CD4-positive, alpha-beta T cell treated with Interleukin-4 for 4 hours (primary cell): ENCODE measurements around the gene UBIAD1.

Source experiments
- DNase-seq: peaks from one replicate; pipeline ENCODE4 v3.0.0-alpha.2; 2020

UBIAD1 gene

GRCh38 chr1:11314959-11315358 is 42.0 kb downstream of the UBIAD1 start:
- DNase-seq: no peak

- no peak for DNase-seq
Observed at GRCh38 chr1:11316701-11317100, 43.7 kb downstream of the UBIAD1 start.

- DNase-seq: no peak
Observed at GRCh38 chr1:11318982-11319381, 46.0 kb downstream of the UBIAD1 start.

GRCh38 chr1:11320153-11320936 is 47.3 kb downstream of the UBIAD1 start:
- peak; percentile 10 for DNase-seq

GRCh38 chr1:11321656-11322491 is 48.9 kb downstream of the UBIAD1 start:
- DNase-seq: no peak

- no peak for DNase-seq
Observed at GRCh38 chr1:11324567-11325165, 51.7 kb downstream of the UBIAD1 start.

- no peak for DNase-seq
Observed at GRCh38 chr1:11326070-11326469, 53.1 kb downstream of the UBIAD1 start.

- DNase-seq: no peak
Observed at GRCh38 chr1:11328444-11328843, 55.4 kb downstream of the UBIAD1 start.

- DNase-seq: no peak
Observed at GRCh38 chr1:11330411-11330810, 57.4 kb downstream of the UBIAD1 start.

- no peak for DNase-seq
Observed at GRCh38 chr1:11331036-11331944, 58.3 kb downstream of the UBIAD1 start.

GRCh38 chr1:11331945-11332546 is 59.0 kb downstream of the UBIAD1 start:
- no peak for DNase-seq

GRCh38 chr1:11333631-11334030 is 60.6 kb downstream of the UBIAD1 start:
- no peak for DNase-seq

GRCh38 chr1:11334261-11334804 is 61.3 kb downstream of the UBIAD1 start:
- DNase-seq: no peak

GRCh38 chr1:11334821-11335220 is 61.8 kb downstream of the UBIAD1 start:
- no peak for DNase-seq

- peak; percentile 14 for DNase-seq
Observed at GRCh38 chr1:11335417-11336056, 62.5 kb downstream of the UBIAD1 start.

GRCh38 chr1:11337580-11338073 is 64.6 kb downstream of the UBIAD1 start:
- peak; percentile 51 for DNase-seq
